Suprapubic skin (tissue), 4 donors: ENCODE results near the gene NR2C1.

Source experiments
- EP300 ChIP-seq: sonication (generic); formaldehyde crosslinking; IDR thresholded peaks from one replicate; pipeline ENCODE4 v1.6.1; 2017; ENCODE audit warnings: antibody characterized with exemption
- POLR2A ChIP-seq, 2 donors: fragments of 450-650 bp; IDR thresholded peaks; one replicate each; pipeline ENCODE4 v1.6.1; 2017; ENCODE audit warnings: antibody characterized with exemption in 2 of 2, mild to moderate bottlenecking in 2 of 2, moderate library complexity in 2 of 2
- POLR2AphosphoS5 ChIP-seq, 3 donors: sonication (generic); formaldehyde crosslinking; IDR thresholded peaks; one replicate each; pipeline ENCODE4 v1.6.1; 2017; ENCODE audit warnings: antibody characterized with exemption in 3 of 3
- TF ChIP-seq, protein P1 (sequence below), 2 donors: fragments of 200-600 bp in 1 of 2; fragments of 450-650 bp in 1 of 2; sonication (generic) in 1 of 2; IDR thresholded peaks; one replicate each; pipeline ENCODE4 v1.5.1; 2016 to 2019; ENCODE audit warnings: antibody characterized with exemption in 2 of 2, mild to moderate bottlenecking in 1 of 2, moderate library complexity in 1 of 2

DNA sequence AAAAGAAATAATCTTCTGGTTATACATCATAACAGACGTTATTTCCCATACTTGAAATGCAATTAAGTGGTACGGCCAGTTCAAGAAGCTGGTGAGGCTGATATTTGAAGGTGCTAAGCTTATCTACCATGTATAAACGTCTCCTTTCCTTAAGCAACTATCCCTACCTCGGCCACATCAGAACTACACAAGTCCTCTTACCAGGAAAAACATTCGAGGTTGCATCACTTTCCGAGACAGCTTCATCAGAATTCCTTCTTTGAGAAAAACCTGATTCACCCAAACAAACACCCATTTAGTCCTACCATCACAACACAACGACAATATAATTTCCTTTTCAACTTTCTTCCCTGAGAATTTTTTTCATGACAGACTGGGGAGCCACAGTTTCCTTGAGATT is 33.9 kb upstream of the NR2C1 start:
- TF ChIP-seq, protein P1, sequence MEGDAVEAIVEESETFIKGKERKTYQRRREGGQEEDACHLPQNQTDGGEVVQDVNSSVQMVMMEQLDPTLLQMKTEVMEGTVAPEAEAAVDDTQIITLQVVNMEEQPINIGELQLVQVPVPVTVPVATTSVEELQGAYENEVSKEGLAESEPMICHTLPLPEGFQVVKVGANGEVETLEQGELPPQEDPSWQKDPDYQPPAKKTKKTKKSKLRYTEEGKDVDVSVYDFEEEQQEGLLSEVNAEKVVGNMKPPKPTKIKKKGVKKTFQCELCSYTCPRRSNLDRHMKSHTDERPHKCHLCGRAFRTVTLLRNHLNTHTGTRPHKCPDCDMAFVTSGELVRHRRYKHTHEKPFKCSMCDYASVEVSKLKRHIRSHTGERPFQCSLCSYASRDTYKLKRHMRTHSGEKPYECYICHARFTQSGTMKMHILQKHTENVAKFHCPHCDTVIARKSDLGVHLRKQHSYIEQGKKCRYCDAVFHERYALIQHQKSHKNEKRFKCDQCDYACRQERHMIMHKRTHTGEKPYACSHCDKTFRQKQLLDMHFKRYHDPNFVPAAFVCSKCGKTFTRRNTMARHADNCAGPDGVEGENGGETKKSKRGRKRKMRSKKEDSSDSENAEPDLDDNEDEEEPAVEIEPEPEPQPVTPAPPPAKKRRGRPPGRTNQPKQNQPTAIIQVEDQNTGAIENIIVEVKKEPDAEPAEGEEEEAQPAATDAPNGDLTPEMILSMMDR (IDR thresholded peaks at IDR 0.05) = no peak
- TF ChIP-seq POLR2A (IDR thresholded peaks at IDR 0.05) (no peak), EP300 (no peak), POLR2AphosphoS5 (IDR thresholded peaks at IDR 0.05) (no peak)
